Measurements from ENCODE around the gene SYDE1. TPM values are rescaled to one million over a fixed set of nuclear protein-coding genes. Genes with fewer than 3 reads are reported as not detected.

The SYDE1 gene
- total RNA-seq, 1 experiment from 2014 or later: 15.0 TPM

DNA sequence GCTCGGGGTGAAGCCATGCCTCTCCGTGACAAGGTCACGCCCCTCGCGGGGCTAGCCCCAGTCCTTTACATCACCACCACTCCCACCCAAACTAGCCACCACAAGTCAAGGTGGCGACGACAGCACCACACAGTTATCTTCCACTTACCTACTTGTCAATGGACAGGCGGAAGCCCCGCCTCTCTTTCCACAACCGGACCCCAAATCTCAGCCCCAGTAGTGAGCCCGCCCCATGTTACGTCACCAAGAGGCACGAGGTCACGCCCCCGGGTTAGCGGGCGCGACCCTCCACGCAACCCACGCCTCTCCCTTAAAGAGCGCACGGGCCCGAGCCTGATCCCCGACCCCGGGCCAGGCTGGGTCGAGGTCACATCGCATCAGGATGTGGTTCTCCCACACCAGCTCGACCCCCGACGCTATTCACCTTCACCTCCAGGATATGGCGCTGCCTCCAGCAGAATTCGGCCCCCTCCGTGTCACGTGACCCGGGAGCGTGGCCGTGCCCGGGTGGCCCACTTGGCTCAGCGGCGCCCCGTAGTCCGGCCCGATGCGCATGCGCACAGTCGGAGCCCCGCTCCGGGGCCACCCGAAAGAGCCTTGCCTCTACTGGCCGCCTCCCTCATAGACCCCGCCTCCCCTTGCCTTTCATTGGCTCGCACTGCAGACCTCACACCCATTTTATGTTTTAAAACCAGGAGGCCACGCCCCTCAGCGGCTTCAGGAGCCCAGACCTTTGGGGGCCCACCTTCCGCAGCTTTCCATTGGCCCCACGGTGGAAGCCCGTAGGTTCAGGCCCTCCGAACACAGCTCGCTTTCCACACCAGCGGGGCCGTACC, 18.2 kb downstream of the SYDE1 start (continued):
- TF ChIP-seq, protein P1, sequence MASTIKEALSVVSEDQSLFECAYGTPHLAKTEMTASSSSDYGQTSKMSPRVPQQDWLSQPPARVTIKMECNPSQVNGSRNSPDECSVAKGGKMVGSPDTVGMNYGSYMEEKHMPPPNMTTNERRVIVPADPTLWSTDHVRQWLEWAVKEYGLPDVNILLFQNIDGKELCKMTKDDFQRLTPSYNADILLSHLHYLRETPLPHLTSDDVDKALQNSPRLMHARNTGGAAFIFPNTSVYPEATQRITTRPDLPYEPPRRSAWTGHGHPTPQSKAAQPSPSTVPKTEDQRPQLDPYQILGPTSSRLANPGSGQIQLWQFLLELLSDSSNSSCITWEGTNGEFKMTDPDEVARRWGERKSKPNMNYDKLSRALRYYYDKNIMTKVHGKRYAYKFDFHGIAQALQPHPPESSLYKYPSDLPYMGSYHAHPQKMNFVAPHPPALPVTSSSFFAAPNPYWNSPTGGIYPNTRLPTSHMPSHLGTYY (CRISPR knock-in tag; IDR thresholded peaks at IDR 0.05): no peak
- TF ChIP-seq, protein P2, sequence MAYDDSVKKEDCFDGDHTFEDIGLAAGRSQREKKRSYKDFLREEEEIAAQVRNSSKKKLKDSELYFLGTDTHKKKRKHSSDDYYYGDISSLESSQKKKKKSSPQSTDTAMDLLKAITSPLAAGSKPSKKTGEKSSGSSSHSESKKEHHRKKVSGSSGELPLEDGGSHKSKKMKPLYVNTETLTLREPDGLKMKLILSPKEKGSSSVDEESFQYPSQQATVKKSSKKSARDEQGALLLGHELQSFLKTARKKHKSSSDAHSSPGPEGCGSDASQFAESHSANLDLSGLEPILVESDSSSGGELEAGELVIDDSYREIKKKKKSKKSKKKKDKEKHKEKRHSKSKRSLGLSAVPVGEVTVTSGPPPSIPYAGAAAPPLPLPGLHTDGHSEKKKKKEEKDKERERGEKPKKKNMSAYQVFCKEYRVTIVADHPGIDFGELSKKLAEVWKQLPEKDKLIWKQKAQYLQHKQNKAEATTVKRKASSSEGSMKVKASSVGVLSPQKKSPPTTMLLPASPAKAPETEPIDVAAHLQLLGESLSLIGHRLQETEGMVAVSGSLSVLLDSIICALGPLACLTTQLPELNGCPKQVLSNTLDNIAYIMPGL (CRISPR knock-in tag; IDR thresholded peaks at IDR 0.05): no peak
- TF ChIP-seq ZNF671 (CRISPR knock-in tag; IDR thresholded peaks at IDR 0.05): no peak
- no peak for TF ChIP-seq GTF2I (CRISPR knock-in tag; conservative IDR thresholded peaks at IDR 0.05)
- TF ChIP-seq, protein P3, sequence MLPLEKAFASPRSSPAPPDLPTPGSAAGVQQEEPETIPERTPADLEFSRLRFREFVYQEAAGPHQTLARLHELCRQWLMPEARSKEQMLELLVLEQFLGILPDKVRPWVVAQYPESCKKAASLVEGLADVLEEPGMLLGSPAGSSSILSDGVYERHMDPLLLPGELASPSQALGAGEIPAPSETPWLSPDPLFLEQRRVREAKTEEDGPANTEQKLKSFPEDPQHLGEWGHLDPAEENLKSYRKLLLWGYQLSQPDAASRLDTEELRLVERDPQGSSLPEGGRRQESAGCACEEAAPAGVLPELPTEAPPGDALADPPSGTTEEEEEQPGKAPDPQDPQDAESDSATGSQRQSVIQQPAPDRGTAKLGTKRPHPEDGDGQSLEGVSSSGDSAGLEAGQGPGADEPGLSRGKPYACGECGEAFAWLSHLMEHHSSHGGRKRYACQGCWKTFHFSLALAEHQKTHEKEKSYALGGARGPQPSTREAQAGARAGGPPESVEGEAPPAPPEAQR (CRISPR knock-in tag; IDR thresholded peaks at IDR 0.05): no peak
- TF ChIP-seq NR3C1 (CRISPR knock-in tag; conservative IDR thresholded peaks at IDR 0.05; ENCODE audit: low read depth): no peak
- TF ChIP-seq ESRRA (CRISPR knock-in tag; IDR thresholded peaks at IDR 0.05; ENCODE audit: borderline replicate concordance): no peak
- TF ChIP-seq, protein P4, sequence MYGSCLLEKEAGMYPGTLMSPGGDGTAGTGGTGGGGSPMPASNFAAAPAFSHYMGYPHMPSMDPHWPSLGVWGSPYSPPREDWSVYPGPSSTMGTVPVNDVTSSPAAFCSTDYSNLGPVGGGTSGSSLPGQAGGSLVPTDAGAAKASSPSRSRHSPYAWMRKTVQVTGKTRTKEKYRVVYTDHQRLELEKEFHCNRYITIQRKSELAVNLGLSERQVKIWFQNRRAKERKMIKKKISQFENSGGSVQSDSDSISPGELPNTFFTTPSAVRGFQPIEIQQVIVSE (CRISPR knock-in tag; IDR thresholded peaks at IDR 0.05; ENCODE audit: borderline replicate concordance): no peak
- 0 out of 2 replicates have a peak, but pooled peaks have one; percentile 26 for TF ChIP-seq TEAD4 (CRISPR knock-in tag; IDR thresholded peaks at IDR 0.05)
- TF ChIP-seq JUN (CRISPR knock-in tag; IDR thresholded peaks at IDR 0.05): no peak
- no peak for TF ChIP-seq ELF4 (CRISPR knock-in tag; IDR thresholded peaks at IDR 0.05; ENCODE audit: low read depth)
- TF ChIP-seq JAZF1 (CRISPR knock-in tag; IDR thresholded peaks at IDR 0.05): no peak
- no peak for TF ChIP-seq ZNF121 (CRISPR knock-in tag; IDR thresholded peaks at IDR 0.05)
- no peak for TF ChIP-seq RORB (CRISPR knock-in tag; IDR thresholded peaks at IDR 0.05)
- no peak for TF ChIP-seq ZNF423 (CRISPR knock-in tag; IDR thresholded peaks at IDR 0.05)
- no peak for TF ChIP-seq MXD4 (CRISPR knock-in tag; IDR thresholded peaks at IDR 0.05; ENCODE audit: borderline replicate concordance)
- no peak for TF ChIP-seq ZNF396 (CRISPR knock-in tag; IDR thresholded peaks at IDR 0.05; ENCODE audit: borderline replicate concordance)
- no peak for TF ChIP-seq ATF1 (CRISPR knock-in tag; IDR thresholded peaks at IDR 0.05)
- no peak for TF ChIP-seq SMAD3 (CRISPR knock-in tag; IDR thresholded peaks at IDR 0.05; ENCODE audit: borderline replicate concordance)
- TF ChIP-seq IRF2 (CRISPR knock-in tag; IDR thresholded peaks at IDR 0.05; ENCODE audit: borderline replicate concordance, low read depth): no peak
- no peak for TF ChIP-seq TP53 (CRISPR knock-in tag; IDR thresholded peaks at IDR 0.05)
- no peak for TF ChIP-seq KAT7 (CRISPR knock-in tag; IDR thresholded peaks at IDR 0.05; ENCODE audit: borderline replicate concordance)
- TF ChIP-seq, protein P5, sequence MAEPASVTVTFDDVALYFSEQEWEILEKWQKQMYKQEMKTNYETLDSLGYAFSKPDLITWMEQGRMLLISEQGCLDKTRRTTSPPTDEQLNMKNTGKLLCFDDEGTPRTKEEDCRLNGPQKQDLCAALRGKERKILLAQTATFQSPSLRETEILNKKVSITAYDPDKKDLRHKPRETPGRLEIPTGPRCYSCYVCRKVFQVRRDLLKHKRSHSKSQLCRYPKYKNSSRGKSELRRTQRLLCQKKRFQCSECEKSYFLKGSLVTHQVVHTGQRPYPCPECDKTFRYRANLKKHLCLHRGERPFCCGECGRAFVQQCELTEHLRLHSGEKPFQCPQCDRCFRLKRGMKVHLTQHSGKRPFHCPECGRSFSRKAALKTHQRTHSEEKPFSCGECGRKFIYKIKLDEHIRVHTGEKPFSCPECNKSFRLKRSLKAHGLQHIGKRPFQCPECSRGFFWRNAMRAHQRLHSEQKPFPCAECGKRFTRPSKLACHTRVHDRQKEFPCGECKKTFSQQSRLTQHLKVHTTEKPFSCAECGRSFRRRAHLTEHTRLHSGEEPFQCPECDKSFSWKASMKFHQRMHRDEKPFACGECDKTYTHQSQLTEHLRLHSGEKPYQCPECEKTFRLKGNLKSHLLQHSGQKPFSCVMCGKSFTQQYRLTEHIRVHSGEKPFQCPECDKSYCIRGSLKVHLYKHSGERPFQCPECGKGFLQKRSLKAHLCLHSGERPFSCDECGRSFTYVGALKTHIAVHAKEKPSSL (CRISPR knock-in tag; conservative IDR thresholded peaks at IDR 0.05): no peak
- TF ChIP-seq HMGA2 (CRISPR knock-in tag; IDR thresholded peaks at IDR 0.05): no peak
- no peak for TF ChIP-seq NR1H2 (CRISPR knock-in tag; IDR thresholded peaks at IDR 0.05)
- TF ChIP-seq NR2C2 (CRISPR knock-in tag; IDR thresholded peaks at IDR 0.05): no peak
- TF ChIP-seq, protein P6, sequence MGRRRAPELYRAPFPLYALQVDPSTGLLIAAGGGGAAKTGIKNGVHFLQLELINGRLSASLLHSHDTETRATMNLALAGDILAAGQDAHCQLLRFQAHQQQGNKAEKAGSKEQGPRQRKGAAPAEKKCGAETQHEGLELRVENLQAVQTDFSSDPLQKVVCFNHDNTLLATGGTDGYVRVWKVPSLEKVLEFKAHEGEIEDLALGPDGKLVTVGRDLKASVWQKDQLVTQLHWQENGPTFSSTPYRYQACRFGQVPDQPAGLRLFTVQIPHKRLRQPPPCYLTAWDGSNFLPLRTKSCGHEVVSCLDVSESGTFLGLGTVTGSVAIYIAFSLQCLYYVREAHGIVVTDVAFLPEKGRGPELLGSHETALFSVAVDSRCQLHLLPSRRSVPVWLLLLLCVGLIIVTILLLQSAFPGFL (CRISPR knock-in tag; IDR thresholded peaks at IDR 0.05; ENCODE audit: borderline replicate concordance): no peak
- TF ChIP-seq, protein P7, sequence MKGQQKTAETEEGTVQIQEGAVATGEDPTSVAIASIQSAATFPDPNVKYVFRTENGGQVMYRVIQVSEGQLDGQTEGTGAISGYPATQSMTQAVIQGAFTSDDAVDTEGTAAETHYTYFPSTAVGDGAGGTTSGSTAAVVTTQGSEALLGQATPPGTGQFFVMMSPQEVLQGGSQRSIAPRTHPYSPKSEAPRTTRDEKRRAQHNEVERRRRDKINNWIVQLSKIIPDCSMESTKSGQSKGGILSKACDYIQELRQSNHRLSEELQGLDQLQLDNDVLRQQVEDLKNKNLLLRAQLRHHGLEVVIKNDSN (CRISPR knock-in tag; IDR thresholded peaks at IDR 0.05): peak; percentile 97
- no peak; the same call in 1 of the 2 replicates for TF ChIP-seq CREM (CRISPR knock-in tag; IDR thresholded peaks at IDR 0.05)
- TF ChIP-seq ZNF138 (CRISPR knock-in tag; conservative IDR thresholded peaks at IDR 0.05): no peak
- TF ChIP-seq MYBL2 (CRISPR knock-in tag; IDR thresholded peaks at IDR 0.05): peak; percentile 96; the same call in 1 of the 2 replicates
- no peak for TF ChIP-seq SOX15 (CRISPR knock-in tag; IDR thresholded peaks at IDR 0.05)
